GM23248 (cell line): ENCODE measurements around the gene WDR82. TPM values are rescaled to one million over a fixed set of nuclear protein-coding genes. Genes with fewer than 3 reads are reported as not detected.

Experiments
- DNase-seq: peaks from one replicate; pipeline ENCODE4 v3.0.0-alpha.2; 2015
- H2AFZ ChIP-seq: fragments of 200-600 bp; sonication (generic); 2 replicates; pipeline ENCODE4 v1.6.1; 2016; ENCODE audit warnings: antibody characterized with exemption
- H3F3A ChIP-seq: fragments of 200-600 bp; sonication (generic); 2 replicates; pipeline ENCODE4 v1.6.1; 2016; ENCODE audit warnings: mild to moderate bottlenecking, antibody characterized with exemption, mixed run types; ENCODE audit not compliant: insufficient read depth
- H3K27ac ChIP-seq: fragments of 200-600 bp; sonication (generic); 2 replicates; pipeline ENCODE4 v1.5.1; 2016; ENCODE audit warnings: mild to moderate bottlenecking
- H3K27me3 ChIP-seq: fragments of 200-600 bp; sonication (generic); replicated peaks from 2 replicates; pipeline ENCODE4 v1.6.1; 2016; ENCODE audit warnings: mild to moderate bottlenecking; ENCODE audit not compliant: insufficient read depth
- H3K36me3 ChIP-seq: fragments of 200-600 bp; sonication (generic); 2 replicates; pipeline ENCODE4 v1.6.1; 2016; ENCODE audit warnings: low read depth, mild to moderate bottlenecking
- H3K4me1 ChIP-seq: fragments of 200-600 bp; sonication (generic); 2 replicates; pipeline ENCODE4 v1.6.1; 2016; ENCODE audit warnings: mild to moderate bottlenecking; ENCODE audit not compliant: insufficient read depth
- H3K4me2 ChIP-seq: fragments of 200-600 bp; sonication (generic); one replicate; pipeline ENCODE4 v1.6.1; 2016; ENCODE audit warnings: mild to moderate bottlenecking; ENCODE audit not compliant: unreplicated experiment
- H3K4me3 ChIP-seq: fragments of 200-600 bp; sonication (generic); 2 replicates; pipeline ENCODE4 v1.5.1; 2016; ENCODE audit warnings: mild to moderate bottlenecking
- H3K79me2 ChIP-seq: fragments of 200-600 bp; sonication (generic); 2 replicates; pipeline ENCODE4 v1.6.1; 2016; ENCODE audit warnings: mild to moderate bottlenecking; ENCODE audit not compliant: insufficient read depth
- H3K9ac ChIP-seq: fragments of 200-600 bp; sonication (generic); 2 replicates; pipeline ENCODE4 v1.6.1; 2016; ENCODE audit warnings: mild to moderate bottlenecking
- H3K9me2 ChIP-seq: fragments of 200-600 bp; sonication (generic); 2 replicates; pipeline ENCODE4 v1.6.1; 2016; ENCODE audit warnings: mixed run types, mild to moderate bottlenecking, moderate library complexity; ENCODE audit not compliant: insufficient read depth
- H3K9me3 ChIP-seq: fragments of 200-600 bp; sonication (generic); one replicate; pipeline ENCODE4 v1.6.1; 2017; ENCODE audit warnings: low read depth
- H4K20me1 ChIP-seq: fragments of 200-600 bp; sonication (generic); 2 replicates; pipeline ENCODE4 v1.6.0; 2016; ENCODE audit not compliant: insufficient read depth
- EZH2 ChIP-seq: fragments of 200-600 bp; sonication (generic); IDR thresholded peaks from 2 replicates; pipeline ENCODE4 v1.6.1; 2018; ENCODE audit warnings: antibody characterized with exemption, mild to moderate bottlenecking; ENCODE audit not compliant: insufficient read depth, poor library complexity, severe bottlenecking
- EZH2phosphoT487 ChIP-seq: fragments of 200-600 bp; sonication (generic); IDR thresholded peaks from 2 replicates; pipeline ENCODE4 v1.6.1; 2018; ENCODE audit warnings: antibody characterized with exemption, moderate library complexity, mild to moderate bottlenecking, low read depth; ENCODE audit not compliant: insufficient read depth
- whole genome bisulfite sequencing, 2 experiments: methylation state at CpG; one replicate each; pipeline ENCODE4 v1.1.6; 2015 to 2017; ENCODE audit warnings: low lambda C conversion rate in 2 of 2, low coverage in 1 of 2; ENCODE audit errors: missing lambda C conversion rate in 2 of 2; 5-methylcytosine and 5-hydroxymethylcytosine counted together
- in situ Hi-C: fragments of 300-500 bp; cut with MboI; formaldehyde crosslinking; loops from 2 replicates; pipeline ENCODE4 v1.15.0; 2020
- polyA plus RNA-seq: library from polyadenylated mRNA; unstranded; fragments of >200 nt; fragmentation: Nextera tagmentation; extraction: Ambion mirVana; gene quantifications from 2 replicates; pipeline ENCODE4 v1.2.1, GENCODE V29; 2016
- total RNA-seq: library from RNA; depleted of rRNA; stranded (reverse); fragments of >200 nt; shearing (Covaris generic); gene quantifications from 2 replicates; pipeline ENCODE4 v1.2.3, GENCODE V29; 2014; rRNA removed

Gene WDR82
- total RNA-seq (45.3 and 56.1 TPM in 2 replicates), polyA plus RNA-seq (16.1 and 18.7 TPM in 2 replicates)

- Histone ChIP-seq H3K4me1 (peaks cover 38% of the 10 kb centered on the region), H4K20me1 (peaks cover 19% of the 10 kb centered on the region; the same call in 1 of the 2 replicates), H3K79me2 (peaks cover 54% of the 10 kb centered on the region), H3F3A (peaks cover 48% of the 10 kb centered on the region), H3K9me3 (no peaks in the 10 kb centered on the region), H3K4me3 (peak within 1 kb of the TSS; percentile 92), H2AFZ (peak within 1 kb of the TSS; percentile 72), H3K27ac (peak within 1 kb of the TSS; percentile 86), H3K4me2 (peak within 1 kb of the TSS; percentile 95), H3K9ac (peak within 1 kb of the TSS; percentile 92), H3K36me3 (no peaks in the 10 kb centered on the region), H3K27me3 (no peaks in the 10 kb centered on the region), H3K9me2 (no peaks in the 10 kb centered on the region)
- peak; percentile 97 for DNase-seq
- TF ChIP-seq EZH2phosphoT487 (no peak), EZH2 (no peak)
- WGBS, 2 experiments, result 1% methylated on average over 37 to 45 of the region's 58 CpGs
- in situ Hi-C loops, result no loop called here
Measured at GRCh38 chr3:52278510-52279069, at the start of gene WDR82. Gene WDR82, minus strand, starts transcription at chr3:52278649. Its CDS starts 288 bp downstream, at chr3:52278361.

GRCh38 chr3:52327486-52328290 lies 49.2 kb upstream of the WDR82 start:
- no peaks in the 10 kb centered on the region for H3K9me2 ChIP-seq
- H3K9ac ChIP-seq, result no peak overlapping the region
- H3K4me1 ChIP-seq, result no peaks in the 10 kb centered on the region
- H3K36me3 ChIP-seq, result no peaks in the 10 kb centered on the region
- no peaks in the 10 kb centered on the region for H3K79me2 ChIP-seq
- TF ChIP-seq EZH2phosphoT487 (no peak), EZH2 (no peak)
- no peak overlapping the region for H3K4me2 ChIP-seq
- H3K9me3 ChIP-seq, result no peaks in the 10 kb centered on the region
- no peak overlapping the region for H3K27ac ChIP-seq
- no peaks in the 10 kb centered on the region for H4K20me1 ChIP-seq
- in situ Hi-C loops, result no loop called here
- WGBS, 2 experiments, result 75 to 79% methylated on average over 5 of the region's 5 CpGs
- no peak overlapping the region for H3K4me3 ChIP-seq
- H3F3A ChIP-seq, result no peaks in the 10 kb centered on the region
- DNase-seq, result no peak
- H3K27me3 ChIP-seq, result no peaks in the 10 kb centered on the region
- no peak overlapping the region for H2AFZ ChIP-seq

GRCh38 chr3:52326976-52327375 lies 48.5 kb upstream of the WDR82 start:
- Histone ChIP-seq H3K79me2 (no peaks in the 10 kb centered on the region), H3F3A (no peaks in the 10 kb centered on the region), H3K4me1 (no peaks in the 10 kb centered on the region), H3K27ac (no peak overlapping the region), H3K36me3 (no peaks in the 10 kb centered on the region), H3K4me2 (no peak overlapping the region), H4K20me1 (no peaks in the 10 kb centered on the region), H3K9me2 (no peaks in the 10 kb centered on the region), H3K9me3 (no peaks in the 10 kb centered on the region), H3K9ac (no peak overlapping the region), H3K4me3 (no peak overlapping the region), H3K27me3 (no peaks in the 10 kb centered on the region), H2AFZ (no peak overlapping the region)
- TF ChIP-seq EZH2, result no peak
- no peak for TF ChIP-seq EZH2phosphoT487
- WGBS, 2 experiments, result 84 to 85% methylated on average over 6 of the region's 6 CpGs
- no peak for DNase-seq
- in situ Hi-C loops, result no loop called here

- Histone ChIP-seq H3K4me2 (no peak overlapping the region), H3K4me3 (no peak overlapping the region), H3K9ac (no peak overlapping the region), H3K9me2 (no peaks in the 10 kb centered on the region), H4K20me1 (no peaks in the 10 kb centered on the region), H3K79me2 (no peaks in the 10 kb centered on the region), H3K36me3 (no peaks in the 10 kb centered on the region), H3K9me3 (no peaks in the 10 kb centered on the region), H3K27ac (no peak overlapping the region), H3F3A (no peaks in the 10 kb centered on the region), H2AFZ (no peak overlapping the region), H3K4me1 (no peaks in the 10 kb centered on the region), H3K27me3 (no peaks in the 10 kb centered on the region)
- TF ChIP-seq EZH2, result no peak
- no peak for TF ChIP-seq EZH2phosphoT487
- DNase-seq, result no peak
- in situ Hi-C loops, result no loop called here
Measured at GRCh38 chr3:52325686-52326085, 47.2 kb upstream of the WDR82 start.
